HepG2 (cell line): ENCODE data around the gene FAM221B.

Experiments used
- ATM ChIP-seq: fragments of 450-650 bp; IDR thresholded peaks from 2 replicates; pipeline ENCODE4 v1.7.1; 2017; ENCODE audit warnings: mild to moderate bottlenecking, borderline replicate concordance
- CTCF ChIP-seq: sonication (generic); formaldehyde crosslinking; IDR thresholded peaks from 2 replicates; pipeline ENCODE4 v1.5.0; 2020; ENCODE audit warnings: mild to moderate bottlenecking, missing genetic modification reagents, moderate library complexity
- E2F5 ChIP-seq: sonication (generic); formaldehyde crosslinking; conservative IDR thresholded peaks from 2 replicates; pipeline ENCODE4 v1.4.0; 2020; ENCODE audit warnings: missing genetic modification reagents
- ETS1 ChIP-seq: sonication (generic); formaldehyde crosslinking; IDR thresholded peaks from 2 replicates; pipeline ENCODE4 v1.4.0; 2020; ENCODE audit warnings: missing genetic modification reagents
- KAT2B ChIP-seq: fragments of 150-350 bp; IDR thresholded peaks from 2 replicates; pipeline ENCODE4 v1.6.1; 2014; ENCODE audit warnings: low read depth, low read length, borderline replicate concordance
- MAFK ChIP-seq, 2 experiments: IDR thresholded peaks in 1 of 2; conservative IDR thresholded peaks in 1 of 2; 2 replicates each; pipeline ENCODE4 v1.6.1; 2011; ENCODE audit warnings: improper control_type of control experiment in 2 of 2, low read length in 2 of 2
- POLR2A ChIP-seq, 2 experiments: IDR thresholded peaks; 2 replicates each; pipeline ENCODE4 v1.6.1; 2011; ENCODE audit warnings: low read depth in 2 of 2, low read length in 2 of 2, mild to moderate bottlenecking in 1 of 2, moderate library complexity in 1 of 2; ENCODE audit not compliant: insufficient read depth in 1 of 2
- TRAFD1 ChIP-seq: sonication (generic); formaldehyde crosslinking; IDR thresholded peaks from 2 replicates; pipeline ENCODE4 v1.5.1; 2020; ENCODE audit warnings: missing genetic modification reagents, mild to moderate bottlenecking, borderline replicate concordance
- ZNF24 ChIP-seq: fragments of 450-650 bp; IDR thresholded peaks from 2 replicates; pipeline ENCODE4 v1.6.1; 2017; ENCODE audit warnings: antibody characterized with exemption, mild to moderate bottlenecking
- ZUFSP ChIP-seq: sonication (generic); formaldehyde crosslinking; IDR thresholded peaks from 2 replicates; pipeline ENCODE4 v1.9.0; 2021; ENCODE audit warnings: missing genetic modification reagents, mild to moderate bottlenecking, borderline replicate concordance

- TF ChIP-seq CTCF (CRISPR knock-in tag) (no peak), ZNF24 (no peak), ZUFSP (CRISPR knock-in tag) (no peak), ETS1 (CRISPR knock-in tag) (no peak), POLR2A (IDR thresholded peaks at IDR 0.05; ENCODE audit: insufficient read depth in 1 of 2, low read depth in 2 of 2, low read length in 2 of 2) (no peak), MAFK (conservative IDR thresholded peaks at IDR 0.05 in 1 of 2, IDR thresholded peaks at IDR 0.05 in 1 of 2; ENCODE audit: low read length in 2 of 2) (no peak), E2F5 (CRISPR knock-in tag) (no peak), ATM (no peak), TRAFD1 (CRISPR knock-in tag) (no peak), KAT2B (no peak)
Measured at GRCh38 chr9:35845824-35846771, 17.6 kb upstream of the FAM221B start.
